Activated naive CD4-positive, alpha-beta T cell treated with Interleukin-2 at 50 U/mL for 16 hours (primary cell): Measurements from ENCODE around the gene FHIT.

Source experiments
- DNase-seq: peaks from one replicate; pipeline ENCODE4 v3.0.0-alpha.2; 2020

FHIT gene

GRCh38 chr3:60243456-60243855 is 1007.8 kb downstream of the FHIT start:
- no peak for DNase-seq

GRCh38 chr3:60240492-60240891 is 1010.8 kb downstream of the FHIT start:
- DNase-seq = no peak

GRCh38 chr3:60238550-60238949 is 1012.7 kb downstream of the FHIT start:
- no peak for DNase-seq

- DNase-seq = no peak
Measured at GRCh38 chr3:60229502-60229901, 1021.8 kb downstream of the FHIT start.

GRCh38 chr3:60228823-60229222 is 1022.4 kb downstream of the FHIT start:
- DNase-seq = no peak

GRCh38 chr3:60226912-60227311 is 1024.3 kb downstream of the FHIT start:
- DNase-seq = no peak

- DNase-seq = no peak
Measured at GRCh38 chr3:60225848-60226247, 1025.4 kb downstream of the FHIT start.

- DNase-seq = no peak
Measured at GRCh38 chr3:60220768-60221167, 1030.5 kb downstream of the FHIT start.

GRCh38 chr3:60219501-60219900 is 1031.8 kb downstream of the FHIT start:
- no peak for DNase-seq

GRCh38 chr3:60217156-60217911 is 1033.9 kb downstream of the FHIT start:
- no peak for DNase-seq

GRCh38 chr3:60216462-60217075 is 1034.7 kb downstream of the FHIT start:
- DNase-seq = no peak

GRCh38 chr3:60215946-60216345 is 1035.3 kb downstream of the FHIT start:
- no peak for DNase-seq

GRCh38 chr3:60207905-60208304 is 1043.3 kb downstream of the FHIT start:
- no peak for DNase-seq

- DNase-seq = no peak
Measured at GRCh38 chr3:60206206-60206605, 1045.0 kb downstream of the FHIT start.

GRCh38 chr3:60202052-60202726 is 1049.1 kb downstream of the FHIT start:
- no peak for DNase-seq

- no peak for DNase-seq
Measured at GRCh38 chr3:60199306-60199705, 1051.9 kb downstream of the FHIT start.

GRCh38 chr3:60198179-60198720 is 1053.0 kb downstream of the FHIT start:
- DNase-seq = no peak

GRCh38 chr3:60192297-60193114 is 1058.7 kb downstream of the FHIT start:
- no peak for DNase-seq

- DNase-seq = no peak
Measured at GRCh38 chr3:60190073-60190472, 1061.2 kb downstream of the FHIT start.

- no peak for DNase-seq
Measured at GRCh38 chr3:60189304-60189703, 1061.9 kb downstream of the FHIT start.

GRCh38 chr3:60188803-60189202 is 1062.4 kb downstream of the FHIT start:
- no peak for DNase-seq

- no peak for DNase-seq
Measured at GRCh38 chr3:60187343-60187742, 1063.9 kb downstream of the FHIT start.

- no peak for DNase-seq
Measured at GRCh38 chr3:60186359-60186758, 1064.9 kb downstream of the FHIT start.
